GM12892 (cell line): Measurements from ENCODE around the gene ZKSCAN5. TPM values are rescaled to one million over a fixed set of nuclear protein-coding genes. Genes with fewer than 3 reads are reported as not detected.

Experiments
- DNase-seq: peaks from one replicate; pipeline ENCODE4 v3.0.0; 2011; ENCODE audit not compliant: insufficient read length
- FAIRE-seq: peaks from 2 replicates; lab custom pipeline; 2011; peaks lifted over from hg19 to GRCh38; lab: Jason Lieb, UNC
- POLR2A ChIP-seq: IDR thresholded peaks from 2 replicates; pipeline ENCODE4 v1.6.1; 2011; ENCODE audit warnings: low read depth, low read length, control low read depth
- POLR2AphosphoS5 ChIP-seq: IDR thresholded peaks from 2 replicates; pipeline ENCODE4 v1.6.1; 2011; ENCODE audit warnings: low read depth, low read length, control low read depth
- TAF1 ChIP-seq: IDR thresholded peaks from 2 replicates; pipeline ENCODE4 v1.6.1; 2011; ENCODE audit warnings: low read depth, mild to moderate bottlenecking, control low read depth, low read length, borderline replicate concordance
- polyA plus RNA-seq: library from polyadenylated mRNA; unstranded; fragments of >200 nt; gene quantifications from one replicate; pipeline ENCODE4 v1.2.1, GENCODE V29; 2012; ENCODE audit warnings: missing spikeins, inconsistent platforms; ENCODE audit not compliant: missing spikeins

The ZKSCAN5 gene
- 3.9 TPM for polyA plus RNA-seq

DNA sequence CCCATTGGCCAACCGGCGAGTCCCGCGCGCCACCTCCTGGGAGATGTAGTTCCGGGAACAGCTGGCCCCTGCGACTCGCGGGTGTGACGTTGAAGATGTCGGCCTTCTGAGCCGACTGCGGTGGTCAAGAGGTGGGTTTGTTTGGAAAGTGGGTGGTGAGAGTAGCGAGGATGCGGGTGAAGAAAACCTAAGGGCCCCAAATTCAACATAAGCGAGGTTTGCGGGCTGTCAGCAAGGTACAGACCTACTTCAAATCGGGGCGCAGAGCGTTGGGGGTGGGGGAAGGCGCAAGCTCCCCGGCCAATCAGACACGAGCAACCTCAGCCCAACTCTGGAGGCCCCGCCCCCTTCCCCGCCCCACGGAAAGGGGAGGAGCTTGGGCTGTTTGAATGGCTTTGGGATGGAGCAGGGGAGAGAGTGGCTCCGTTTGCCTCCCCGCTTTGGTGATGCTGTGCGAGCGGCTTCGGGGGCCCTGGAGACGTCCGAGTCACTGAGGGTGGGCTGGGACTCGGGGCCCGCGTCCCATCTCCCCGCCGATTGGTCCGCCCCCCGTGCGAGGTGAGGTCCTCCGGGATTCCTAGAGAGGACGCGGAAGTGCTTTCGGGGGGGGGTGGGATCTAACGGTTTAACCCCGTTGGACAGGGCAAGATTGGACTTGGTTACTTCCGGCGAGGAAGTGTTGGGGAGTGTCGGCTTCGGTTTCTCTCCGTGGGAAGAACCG is at the start of gene ZKSCAN5:
TSS of gene ZKSCAN5 (plus strand) at position 60 of the 721 bp plus-strand sequence. CDS start 1,383 bp downstream, outside the sequence.
- DNase-seq (peak; percentile 88), FAIRE-seq (peak; percentile 95)
- peak; percentile 91 for TF ChIP-seq POLR2AphosphoS5
- peak; percentile 93 for TF ChIP-seq TAF1
- peak; percentile 97 for TF ChIP-seq POLR2A

DNA sequence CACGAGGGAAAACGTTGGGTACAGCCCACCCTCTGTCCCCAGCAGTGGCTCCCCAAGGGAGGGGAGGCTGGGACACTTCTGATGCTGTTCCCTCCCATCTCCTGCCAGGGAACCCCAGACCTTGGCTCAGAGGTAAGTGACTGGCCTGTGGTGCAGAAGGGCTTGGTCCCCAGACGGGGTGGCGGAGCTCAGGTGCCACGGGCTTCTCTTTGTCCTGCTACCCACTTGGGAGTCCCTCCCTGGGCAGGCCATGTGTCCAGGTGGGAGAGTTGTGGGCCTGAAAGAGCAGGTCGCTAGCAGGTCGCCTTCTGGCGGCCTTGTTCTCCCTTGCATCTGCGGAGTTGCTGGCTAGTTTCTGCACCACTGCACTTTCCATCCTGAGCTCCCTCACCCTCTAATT is 48.6 kb upstream of the ZKSCAN5 start:
- no peak for FAIRE-seq
- no peak for DNase-seq
- no peak for TF ChIP-seq POLR2A
- no peak for TF ChIP-seq TAF1
- no peak for TF ChIP-seq POLR2AphosphoS5

DNA sequence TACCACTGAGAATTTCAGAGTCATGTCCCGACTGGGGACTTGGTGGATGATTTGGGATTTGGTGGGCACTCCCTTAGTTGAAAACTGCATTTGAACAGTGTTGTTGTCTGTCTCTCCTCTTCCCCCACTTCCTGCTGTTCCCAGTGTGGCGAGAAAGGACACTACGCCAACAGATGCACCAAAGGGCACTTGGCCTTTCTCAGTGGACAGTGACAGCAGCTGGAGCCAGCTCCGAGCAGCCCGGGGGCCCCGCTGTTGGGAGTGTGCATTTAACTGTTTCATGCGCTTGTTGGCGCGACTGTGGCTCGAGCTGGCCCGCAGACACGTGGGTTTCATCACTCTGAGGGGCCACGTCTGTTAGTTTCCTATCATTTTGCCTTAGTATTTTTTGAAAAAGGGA is 48.2 kb upstream of the ZKSCAN5 start:
- no peak for DNase-seq
- FAIRE-seq = no peak
- TF ChIP-seq POLR2A = no peak
- TF ChIP-seq TAF1 = no peak
- TF ChIP-seq POLR2AphosphoS5 = no peak

DNA sequence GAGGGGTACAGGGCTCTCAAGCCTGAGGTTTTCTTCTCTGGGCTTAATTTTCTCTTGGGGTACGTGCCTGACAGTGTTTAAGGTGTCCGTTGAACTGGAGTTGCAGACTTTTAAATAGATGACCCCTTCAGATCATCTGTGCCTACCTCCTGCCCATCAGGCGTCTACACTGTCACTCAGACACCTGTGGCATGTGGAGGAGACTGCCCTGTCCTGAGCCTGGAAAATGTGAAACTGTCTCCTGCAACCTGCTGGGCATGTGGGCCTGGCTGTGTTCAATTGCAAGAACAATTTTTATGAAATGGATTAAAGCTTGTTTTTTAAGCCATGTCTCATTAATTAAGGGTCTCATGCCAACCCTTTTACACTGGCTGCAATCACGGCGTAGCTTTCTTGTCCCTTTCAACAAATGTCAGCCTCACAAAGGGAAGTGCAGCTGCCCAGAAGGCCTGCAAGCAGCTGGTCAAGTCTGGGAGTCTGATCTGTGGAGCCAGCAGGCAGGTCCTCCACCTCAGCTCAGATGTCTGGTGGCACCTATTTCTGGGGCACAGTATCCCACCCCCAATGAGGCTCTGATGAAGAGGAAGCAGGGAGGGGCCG is 47.3 kb upstream of the ZKSCAN5 start:
- FAIRE-seq (no peak), DNase-seq (no peak)
- TF ChIP-seq POLR2AphosphoS5 = no peak
- no peak for TF ChIP-seq TAF1
- TF ChIP-seq POLR2A = no peak

DNA sequence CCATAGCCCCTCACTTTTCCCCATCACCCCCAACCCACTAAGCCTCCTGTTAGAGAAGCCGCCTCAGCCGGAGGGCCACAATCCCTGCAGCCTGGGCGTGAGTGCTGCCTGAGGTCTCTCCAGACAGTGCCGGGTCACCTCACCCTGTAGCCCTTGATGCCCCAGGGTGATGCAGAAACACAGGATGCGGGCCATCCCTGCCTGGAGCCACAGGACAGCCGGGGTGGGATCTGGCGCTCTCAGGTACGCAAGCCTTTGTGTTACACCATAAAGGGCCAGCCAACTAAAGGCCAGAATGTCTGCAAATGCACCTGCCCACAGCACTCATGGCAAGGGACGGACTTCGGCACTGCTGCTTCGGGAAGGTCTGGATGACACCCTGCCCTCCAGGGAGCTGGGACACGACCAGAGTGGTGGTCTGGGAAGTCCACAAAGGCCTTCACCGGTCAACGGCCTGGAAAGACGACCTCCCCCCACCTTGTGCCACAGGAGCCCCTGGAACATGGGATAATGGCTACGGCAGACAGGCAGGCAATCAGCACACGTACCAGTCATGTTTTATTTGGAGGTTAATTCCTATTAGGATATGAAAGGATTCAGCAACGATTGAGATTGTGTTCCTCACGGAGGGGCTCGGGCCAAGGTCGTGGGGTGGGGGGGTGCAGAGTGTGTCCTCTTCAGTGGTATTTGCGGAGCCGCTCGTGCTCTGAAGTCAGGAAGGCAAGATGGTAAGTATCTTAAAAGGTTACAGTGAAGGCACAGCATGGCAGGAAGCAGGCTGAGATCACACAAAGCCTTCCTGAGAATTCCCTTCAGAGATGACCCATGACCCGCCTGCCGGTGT is 46.6 kb upstream of the ZKSCAN5 start:
- DNase-seq (no peak), FAIRE-seq (no peak)
- TF ChIP-seq TAF1 (no peak), POLR2A (peak; percentile 39; the same call in 1 of the 2 replicates), POLR2AphosphoS5 (no peak; the same call in none of the 2 replicates)

DNA sequence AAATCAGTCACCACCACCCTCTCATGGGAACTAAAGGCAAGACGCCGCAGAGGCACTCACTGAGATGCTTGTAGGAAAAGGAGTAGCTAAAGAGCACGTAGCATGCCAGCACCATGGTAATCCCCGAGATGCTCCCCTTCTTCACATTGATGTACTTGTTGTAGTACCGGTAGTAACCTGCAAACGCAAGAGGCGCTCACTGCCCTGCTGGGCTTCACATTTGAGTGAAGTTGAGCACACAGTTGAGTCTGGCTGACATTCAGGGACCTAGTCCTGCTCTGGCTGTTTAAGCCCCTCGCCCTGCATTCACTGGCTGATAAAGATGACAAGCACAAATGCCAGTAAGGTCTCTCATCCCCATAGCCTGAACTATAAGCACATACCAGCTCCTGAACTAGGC is 45.4 kb upstream of the ZKSCAN5 start:
- DNase-seq = no peak
- peak; percentile 70 for FAIRE-seq
- TF ChIP-seq POLR2A (no peak), POLR2AphosphoS5 (no peak)

DNA sequence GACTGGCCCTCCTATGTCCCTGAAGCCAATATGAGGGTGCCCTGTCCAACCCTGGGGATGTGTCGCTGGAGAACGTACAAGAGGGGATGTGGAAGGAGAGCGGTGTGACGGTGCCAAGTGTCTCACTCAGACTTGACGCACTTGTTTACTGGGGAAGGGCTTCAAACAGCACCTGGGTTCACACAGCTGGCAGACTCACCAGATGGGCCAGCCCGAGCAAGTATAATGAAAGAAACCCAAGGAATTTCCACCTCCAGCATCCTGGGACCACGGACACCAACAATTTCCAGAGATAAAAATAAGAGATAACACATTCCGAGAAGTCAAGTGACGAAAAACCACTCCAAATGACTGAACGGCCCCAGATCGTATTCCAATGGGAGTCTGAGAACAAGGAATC is 43.8 kb upstream of the ZKSCAN5 start:
- FAIRE-seq (no peak), DNase-seq (no peak)
- TF ChIP-seq POLR2A (no peak), TAF1 (no peak), POLR2AphosphoS5 (no peak)

DNA sequence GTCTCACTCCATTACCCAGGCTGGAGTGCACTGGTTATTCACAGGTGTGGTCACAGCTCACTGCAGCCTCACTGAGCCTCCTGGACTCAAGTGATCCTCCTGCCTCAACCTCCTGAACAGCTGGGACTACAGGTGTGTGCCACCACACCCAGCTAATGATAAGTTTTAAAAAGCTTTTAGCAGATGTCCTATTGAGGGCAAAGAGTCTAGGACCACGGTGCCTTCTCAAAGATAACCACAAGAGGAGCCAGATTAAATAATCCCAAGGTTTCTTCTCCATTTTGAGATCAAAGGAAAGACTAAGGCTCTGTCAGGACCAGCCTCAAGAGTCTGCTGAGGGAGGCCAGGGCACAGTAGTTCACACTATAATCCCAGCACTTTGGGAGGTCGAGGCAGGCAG is 43.2 kb upstream of the ZKSCAN5 start:
- no peak for TF ChIP-seq POLR2A
- FAIRE-seq (no peak), DNase-seq (no peak)

DNA sequence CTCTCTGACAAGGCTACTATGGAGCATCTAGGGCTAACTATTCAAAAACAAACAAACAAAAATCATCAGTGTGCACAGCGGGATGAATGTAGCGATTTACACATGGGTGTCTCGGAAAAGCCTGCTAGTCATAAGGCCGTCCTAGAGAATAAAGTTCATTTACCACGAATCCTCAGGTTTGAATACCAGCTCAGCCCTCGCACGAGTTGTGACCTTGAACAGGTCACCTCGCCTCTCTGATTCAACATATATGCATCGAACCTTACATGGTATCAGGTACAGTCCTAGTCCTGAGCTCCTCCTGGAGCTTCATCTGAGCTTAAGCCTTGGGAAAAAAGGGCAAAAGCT is 39.1 kb upstream of the ZKSCAN5 start:
- TF ChIP-seq TAF1 (no peak), POLR2AphosphoS5 (no peak), POLR2A (no peak)
- no peak for DNase-seq
- FAIRE-seq = no peak

DNA sequence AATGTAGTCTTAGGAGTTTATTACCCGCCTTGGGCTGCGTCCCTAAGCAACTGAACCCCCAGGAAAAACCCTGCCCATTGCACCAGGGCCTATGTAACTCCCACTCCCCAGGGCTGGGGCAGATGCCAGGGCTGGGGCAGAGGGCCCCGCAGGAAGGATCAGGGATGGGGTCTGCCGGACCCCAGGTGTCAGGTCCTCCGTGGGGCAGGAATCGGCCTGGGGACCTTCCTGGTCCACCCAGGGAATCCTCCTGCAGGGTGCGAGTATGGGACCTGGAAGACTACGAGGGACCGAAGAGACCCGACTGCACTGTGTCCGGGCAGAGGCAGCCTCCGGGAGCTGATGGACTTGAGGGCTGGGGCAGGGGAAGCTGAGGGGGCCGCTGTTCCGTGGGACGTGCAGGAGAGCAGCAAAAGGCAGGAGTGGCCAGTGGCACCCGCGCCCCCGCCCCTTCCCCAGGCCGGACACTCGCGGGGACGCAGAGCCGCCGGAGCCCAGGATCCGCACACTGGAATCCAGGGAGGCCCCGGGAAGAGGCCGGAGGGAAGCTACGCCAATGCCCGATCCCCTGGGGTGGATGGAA is 36.0 kb upstream of the ZKSCAN5 start:
- FAIRE-seq = no peak
- TF ChIP-seq TAF1 (no peak), POLR2A (no peak), POLR2AphosphoS5 (no peak)
- DNase-seq = no peak

DNA sequence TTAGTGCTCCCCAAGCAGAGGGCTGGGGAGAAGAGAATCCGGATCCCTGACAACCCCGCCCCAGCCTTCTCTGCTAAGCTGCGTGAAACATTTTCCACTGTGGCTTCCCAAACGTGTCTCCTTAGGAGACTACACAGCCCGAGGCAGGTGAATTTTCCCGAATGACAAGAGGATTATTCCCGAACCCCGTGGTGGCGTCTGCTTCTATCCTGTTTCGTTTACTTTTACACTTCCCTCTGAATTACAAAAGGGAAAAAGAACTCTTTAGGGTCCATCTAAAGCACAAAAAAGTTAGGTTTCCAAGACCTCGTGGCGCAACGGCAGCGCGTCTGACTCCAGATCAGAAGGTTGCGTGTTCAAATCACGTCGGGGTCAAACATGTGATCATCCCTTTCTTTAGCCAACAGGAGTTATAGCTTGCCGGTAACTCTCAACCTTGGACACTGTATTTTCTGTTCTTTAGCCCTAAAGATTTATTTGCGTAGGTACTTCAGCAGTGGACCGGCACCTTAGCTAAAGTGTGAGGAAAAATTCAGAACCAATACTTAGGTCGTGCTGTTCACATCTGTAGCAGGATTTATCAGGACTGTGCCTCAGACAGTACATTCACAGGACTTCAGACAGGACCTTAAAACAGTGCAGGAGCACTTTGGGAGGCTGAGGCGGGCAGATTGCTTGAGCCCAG is 34.9 kb upstream of the ZKSCAN5 start:
- DNase-seq (no peak), FAIRE-seq (no peak)
- TF ChIP-seq POLR2A = no peak
- no peak for TF ChIP-seq POLR2AphosphoS5
- no peak for TF ChIP-seq TAF1
